K562 (cell line): ENCODE results near the gene IPP. TPM values are rescaled to one million over a fixed set of nuclear protein-coding genes. Genes with fewer than 3 reads are reported as not detected.
A peak's percentile ranks its signal among the peaks of the same experiment; 100 is the strongest.

Experiments
- ETV1 ChIP-seq: fragments of 450-650 bp; conservative IDR thresholded peaks from 2 replicates; pipeline ENCODE4 v1.6.1; 2016; ENCODE audit warnings: missing genetic modification characterization, control low read depth, low read depth, missing compliant biosample characterization
- JUN ChIP-seq, 2 experiments: sonication (generic) in 1 of 2; formaldehyde crosslinking in 1 of 2; IDR thresholded peaks; 2 replicates each; pipeline versions ENCODE4 v1.6.1 to v1.8.0; 2012 to 2022; ENCODE audit warnings: borderline replicate concordance in 2 of 2, mild to moderate bottlenecking in 2 of 2, improper control_type of control experiment in 1 of 2, low read depth in 1 of 2, low read length in 1 of 2, missing genetic modification reagents in 1 of 2
- MTA1 ChIP-seq: fragments of 450-650 bp; IDR thresholded peaks from 2 replicates; pipeline ENCODE4 v1.6.1; 2017; ENCODE audit warnings: borderline replicate concordance
- NRF1 ChIP-seq, 2 experiments: fragments of 450-650 bp; IDR thresholded peaks in 1 of 2; conservative IDR thresholded peaks in 1 of 2; 2 replicates each; pipeline ENCODE4 v1.6.1; 2014; ENCODE audit warnings: mild to moderate bottlenecking in 2 of 2
- PHF20 ChIP-seq: fragments of 450-650 bp; IDR thresholded peaks from 2 replicates; pipeline ENCODE4 v1.6.1; 2018; ENCODE audit not compliant: partially characterized antibody
- SMARCC2 ChIP-seq: fragments of 450-650 bp; IDR thresholded peaks from 2 replicates; pipeline ENCODE4 v1.6.1; 2017; ENCODE audit warnings: antibody characterized with exemption, moderate library complexity, mild to moderate bottlenecking, low read depth
- ZNF121 ChIP-seq: sonication (generic); formaldehyde crosslinking; conservative IDR thresholded peaks from 2 replicates; pipeline ENCODE4 v1.8.0; 2022; ENCODE audit warnings: missing genetic modification reagents
- polyA plus RNA-seq, 8 experiments: library from polyadenylated mRNA; depleted of rRNA in 4 of 8; stranded (reverse) in 5 of 8; unstranded in 3 of 8; fragments of >200 nt; fragmentation: Nextera tagmentation in 2 of 8; fragmentation: Illumina TruSeq in 1 of 8; extraction: Ambion mirVana in 2 of 8; extraction: Trizol in 1 of 8; gene quantifications; 2 replicates each; pipeline versions ENCODE4 v1.2.1 to v1.2.3, GENCODE V29; 2011 to 2014; ENCODE audit warnings: inconsistent platforms in 1 of 8, missing spikeins in 1 of 8
- total RNA-seq, 7 experiments: library from RNA; depleted of rRNA in 6 of 7; stranded (reverse); fragments of >200 nt in 6 of 7; fragmentation: Illumina TruSeq in 2 of 7; extraction: Trizol in 2 of 7; gene quantifications; 2 replicates each; pipeline versions ENCODE4 v1.2.1 to v1.2.3, GENCODE V29; 2011 to 2021; ENCODE audit warnings: low replicate concordance in 1 of 7
- TF ChIP-seq, protein P1 (sequence below), 2 experiments: fragments of 250-450 bp in 1 of 2; fragments of 450-650 bp in 1 of 2; sonication (Bioruptor Pico) in 1 of 2; IDR thresholded peaks; 2 replicates each; pipeline versions ENCODE4 v1.6.1 to v1.8.0; 2016 to 2021; ENCODE audit warnings: mild to moderate bottlenecking in 2 of 2, moderate library complexity in 2 of 2, missing compliant biosample characterization in 1 of 2, missing genetic modification characterization in 1 of 2
- TF ChIP-seq, protein P2 (sequence below): sonication (generic); formaldehyde crosslinking; IDR thresholded peaks from 2 replicates; pipeline ENCODE4 v1.8.1; 2023; ENCODE audit warnings: mild to moderate bottlenecking, missing genetic modification reagents
- TF ChIP-seq, protein P3 (sequence below): fragments of 250-450 bp; sonication (Bioruptor Pico); IDR thresholded peaks from 2 replicates; pipeline ENCODE4 v1.8.0; 2022; ENCODE audit warnings: moderate library complexity, mild to moderate bottlenecking, inconsistent platforms
- TF ChIP-seq, protein P4 (sequence below): fragments of 450-650 bp; IDR thresholded peaks from 2 replicates; pipeline ENCODE4 v1.6.1; 2018; ENCODE audit not compliant: partially characterized antibody
- TF ChIP-seq, protein P5 (sequence below), 2 experiments: IDR thresholded peaks; 2 replicates each; pipeline ENCODE4 v1.6.1; 2011; ENCODE audit warnings: borderline replicate concordance in 1 of 2, control low read depth in 1 of 2, low read depth in 1 of 2, low read length in 1 of 2, mild to moderate bottlenecking in 1 of 2, mixed read lengths in 1 of 2, moderate library complexity in 1 of 2; ENCODE audit not compliant: insufficient read depth in 1 of 2, insufficient read length in 1 of 2, poor library complexity in 1 of 2, severe bottlenecking in 1 of 2; ENCODE audit errors: extremely low read depth in 1 of 2
- TF ChIP-seq, protein P6 (sequence below): fragments of 250-450 bp; sonication (Bioruptor Pico); IDR thresholded peaks from 2 replicates; pipeline ENCODE4 v1.5.0; 2022; ENCODE audit warnings: mild to moderate bottlenecking

The IPP gene
- total and polyA plus RNA-seq, 9 of the 15 experiments (the other 6 are each of a cell fraction or from before 2014, with no cell fraction given): 6.9 to 15.1 (median 9.7) TPM

DNA sequence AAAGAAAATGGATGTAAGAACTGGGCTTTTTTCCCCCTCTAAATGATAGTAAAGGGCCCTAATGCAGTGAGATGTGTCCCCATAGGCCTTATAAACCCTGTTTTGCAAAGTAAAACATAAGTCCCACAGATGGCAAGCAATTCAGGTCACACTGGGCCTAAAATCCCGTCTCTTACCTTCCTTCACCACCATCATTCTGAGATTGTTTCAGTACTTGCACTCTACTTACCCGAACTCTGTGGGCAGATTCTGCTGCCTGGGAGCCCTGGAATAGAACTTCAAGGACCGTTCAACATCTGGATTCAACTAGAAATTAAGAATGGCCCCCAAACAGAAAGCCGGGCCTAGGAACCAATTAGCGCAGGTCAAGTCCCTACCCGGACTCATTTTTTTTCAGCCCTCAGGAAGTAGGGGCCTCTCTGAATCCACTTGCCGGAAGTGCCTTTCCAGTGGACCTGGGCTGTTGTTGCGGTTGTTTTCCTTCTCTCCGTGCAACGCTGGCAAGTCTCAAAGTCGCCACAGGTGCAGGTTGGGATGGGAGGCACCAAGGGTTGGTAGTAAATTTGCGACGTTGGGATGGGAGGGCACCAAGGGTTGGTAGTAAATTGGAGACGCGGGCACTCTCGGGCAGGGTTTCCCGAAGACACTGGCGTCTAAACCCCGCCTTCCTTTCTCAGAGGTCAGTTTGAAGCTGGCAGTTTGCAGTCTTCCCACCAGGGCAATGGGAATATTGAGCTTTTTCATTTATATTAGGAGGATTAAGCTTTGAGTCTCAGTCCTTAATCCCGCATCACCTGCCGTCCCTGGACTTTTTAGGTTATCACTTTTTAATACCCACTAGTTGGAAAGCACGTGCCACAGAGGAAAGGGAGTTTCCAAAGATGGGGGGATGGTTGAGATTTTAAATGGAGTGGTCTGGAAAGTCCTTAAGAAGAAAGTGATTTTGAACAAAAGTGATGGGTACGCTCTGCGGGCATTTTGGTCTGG, 62.4 kb downstream of the IPP start, which contains the start of gene TMEM69 (continued):
- TF ChIP-seq, protein P1, sequence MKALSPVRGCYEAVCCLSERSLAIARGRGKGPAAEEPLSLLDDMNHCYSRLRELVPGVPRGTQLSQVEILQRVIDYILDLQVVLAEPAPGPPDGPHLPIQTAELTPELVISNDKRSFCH (CRISPR knock-in tag; IDR thresholded peaks at IDR 0.05): no peak
- TF ChIP-seq, protein P1 (tag; IDR thresholded peaks at IDR 0.05): peak; percentile 35
- TF ChIP-seq, protein P2, sequence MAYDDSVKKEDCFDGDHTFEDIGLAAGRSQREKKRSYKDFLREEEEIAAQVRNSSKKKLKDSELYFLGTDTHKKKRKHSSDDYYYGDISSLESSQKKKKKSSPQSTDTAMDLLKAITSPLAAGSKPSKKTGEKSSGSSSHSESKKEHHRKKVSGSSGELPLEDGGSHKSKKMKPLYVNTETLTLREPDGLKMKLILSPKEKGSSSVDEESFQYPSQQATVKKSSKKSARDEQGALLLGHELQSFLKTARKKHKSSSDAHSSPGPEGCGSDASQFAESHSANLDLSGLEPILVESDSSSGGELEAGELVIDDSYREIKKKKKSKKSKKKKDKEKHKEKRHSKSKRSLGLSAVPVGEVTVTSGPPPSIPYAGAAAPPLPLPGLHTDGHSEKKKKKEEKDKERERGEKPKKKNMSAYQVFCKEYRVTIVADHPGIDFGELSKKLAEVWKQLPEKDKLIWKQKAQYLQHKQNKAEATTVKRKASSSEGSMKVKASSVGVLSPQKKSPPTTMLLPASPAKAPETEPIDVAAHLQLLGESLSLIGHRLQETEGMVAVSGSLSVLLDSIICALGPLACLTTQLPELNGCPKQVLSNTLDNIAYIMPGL (CRISPR knock-in tag): peak; percentile 63; the same call in 1 of the 2 replicates
- TF ChIP-seq MTA1: peak; percentile 9; the same call in 1 of the 2 replicates
- TF ChIP-seq, protein P3, sequence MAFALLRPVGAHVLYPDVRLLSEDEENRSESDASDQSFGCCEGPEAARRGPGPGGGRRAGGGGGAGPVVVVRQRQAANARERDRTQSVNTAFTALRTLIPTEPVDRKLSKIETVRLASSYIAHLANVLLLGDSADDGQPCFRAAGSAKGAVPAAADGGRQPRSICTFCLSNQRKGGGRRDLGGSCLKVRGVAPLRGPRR (CRISPR knock-in tag): no peak
- TF ChIP-seq, protein P4, sequence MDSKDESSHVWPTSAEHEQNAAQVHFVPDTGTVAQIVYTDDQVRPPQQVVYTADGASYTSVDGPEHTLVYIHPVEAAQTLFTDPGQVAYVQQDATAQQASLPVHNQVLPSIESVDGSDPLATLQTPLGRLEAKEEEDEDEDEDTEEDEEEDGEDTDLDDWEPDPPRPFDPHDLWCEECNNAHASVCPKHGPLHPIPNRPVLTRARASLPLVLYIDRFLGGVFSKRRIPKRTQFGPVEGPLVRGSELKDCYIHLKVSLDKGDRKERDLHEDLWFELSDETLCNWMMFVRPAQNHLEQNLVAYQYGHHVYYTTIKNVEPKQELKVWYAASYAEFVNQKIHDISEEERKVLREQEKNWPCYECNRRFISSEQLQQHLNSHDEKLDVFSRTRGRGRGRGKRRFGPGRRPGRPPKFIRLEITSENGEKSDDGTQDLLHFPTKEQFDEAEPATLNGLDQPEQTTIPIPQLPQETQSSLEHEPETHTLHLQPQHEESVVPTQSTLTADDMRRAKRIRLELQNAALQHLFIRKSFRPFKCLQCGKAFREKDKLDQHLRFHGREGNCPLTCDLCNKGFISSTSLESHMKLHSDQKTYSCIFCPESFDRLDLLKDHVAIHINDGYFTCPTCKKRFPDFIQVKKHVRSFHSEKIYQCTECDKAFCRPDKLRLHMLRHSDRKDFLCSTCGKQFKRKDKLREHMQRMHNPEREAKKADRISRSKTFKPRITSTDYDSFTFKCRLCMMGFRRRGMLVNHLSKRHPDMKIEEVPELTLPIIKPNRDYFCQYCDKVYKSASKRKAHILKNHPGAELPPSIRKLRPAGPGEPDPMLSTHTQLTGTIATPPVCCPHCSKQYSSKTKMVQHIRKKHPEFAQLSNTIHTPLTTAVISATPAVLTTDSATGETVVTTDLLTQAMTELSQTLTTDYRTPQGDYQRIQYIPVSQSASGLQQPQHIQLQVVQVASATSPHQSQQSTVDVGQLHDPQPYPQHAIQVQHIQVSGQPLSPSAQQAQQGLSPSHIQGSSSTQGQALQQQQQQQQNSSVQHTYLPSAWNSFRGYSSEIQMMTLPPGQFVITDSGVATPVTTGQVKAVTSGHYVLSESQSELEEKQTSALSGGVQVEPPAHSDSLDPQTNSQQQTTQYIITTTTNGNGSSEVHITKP: peak; percentile 37
- peak; percentile 94 for TF ChIP-seq PHF20
- TF ChIP-seq, protein P5, sequence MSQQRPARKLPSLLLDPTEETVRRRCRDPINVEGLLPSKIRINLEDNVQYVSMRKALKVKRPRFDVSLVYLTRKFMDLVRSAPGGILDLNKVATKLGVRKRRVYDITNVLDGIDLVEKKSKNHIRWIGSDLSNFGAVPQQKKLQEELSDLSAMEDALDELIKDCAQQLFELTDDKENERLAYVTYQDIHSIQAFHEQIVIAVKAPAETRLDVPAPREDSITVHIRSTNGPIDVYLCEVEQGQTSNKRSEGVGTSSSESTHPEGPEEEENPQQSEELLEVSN (IDR thresholded peaks at IDR 0.05; ENCODE audit: borderline replicate concordance in 1 of 2, extremely low read depth in 1 of 2, insufficient read depth in 1 of 2, insufficient read length in 1 of 2, low read depth in 1 of 2, low read length in 1 of 2, poor library complexity in 1 of 2, severe bottlenecking in 1 of 2): peak in 1 of 2 experiments; percentile 26
- TF ChIP-seq, protein P6, sequence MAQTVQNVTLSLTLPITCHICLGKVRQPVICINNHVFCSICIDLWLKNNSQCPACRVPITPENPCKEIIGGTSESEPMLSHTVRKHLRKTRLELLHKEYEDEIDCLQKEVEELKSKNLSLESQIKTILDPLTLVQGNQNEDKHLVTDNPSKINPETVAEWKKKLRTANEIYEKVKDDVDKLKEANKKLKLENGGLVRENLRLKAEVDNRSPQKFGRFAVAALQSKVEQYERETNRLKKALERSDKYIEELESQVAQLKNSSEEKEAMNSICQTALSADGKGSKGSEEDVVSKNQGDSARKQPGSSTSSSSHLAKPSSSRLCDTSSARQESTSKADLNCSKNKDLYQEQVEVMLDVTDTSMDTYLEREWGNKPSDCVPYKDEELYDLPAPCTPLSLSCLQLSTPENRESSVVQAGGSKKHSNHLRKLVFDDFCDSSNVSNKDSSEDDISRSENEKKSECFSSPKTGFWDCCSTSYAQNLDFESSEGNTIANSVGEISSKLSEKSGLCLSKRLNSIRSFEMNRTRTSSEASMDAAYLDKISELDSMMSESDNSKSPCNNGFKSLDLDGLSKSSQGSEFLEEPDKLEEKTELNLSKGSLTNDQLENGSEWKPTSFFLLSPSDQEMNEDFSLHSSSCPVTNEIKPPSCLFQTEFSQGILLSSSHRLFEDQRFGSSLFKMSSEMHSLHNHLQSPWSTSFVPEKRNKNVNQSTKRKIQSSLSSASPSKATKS: no peak
- TF ChIP-seq JUN (IDR thresholded peaks at IDR 0.05; ENCODE audit: borderline replicate concordance, low read depth, low read length): peak; percentile 68; the same call in 1 of the 2 replicates
- no peak for TF ChIP-seq JUN (CRISPR knock-in tag; IDR thresholded peaks at IDR 0.05; ENCODE audit: borderline replicate concordance)
- peak; percentile 77 for TF ChIP-seq ETV1 (tag)
- no peak for TF ChIP-seq SMARCC2
- TF ChIP-seq NRF1 (conservative IDR thresholded peaks at IDR 0.05 in 1 of 2, IDR thresholded peaks at IDR 0.05 in 1 of 2): peak in 1 of 2 experiments; percentile 30; a peak in 2 of 4 replicates
- no peak for TF ChIP-seq ZNF121
